ENCODE measurements around the gene RBM47.

Gene RBM47

DNA sequence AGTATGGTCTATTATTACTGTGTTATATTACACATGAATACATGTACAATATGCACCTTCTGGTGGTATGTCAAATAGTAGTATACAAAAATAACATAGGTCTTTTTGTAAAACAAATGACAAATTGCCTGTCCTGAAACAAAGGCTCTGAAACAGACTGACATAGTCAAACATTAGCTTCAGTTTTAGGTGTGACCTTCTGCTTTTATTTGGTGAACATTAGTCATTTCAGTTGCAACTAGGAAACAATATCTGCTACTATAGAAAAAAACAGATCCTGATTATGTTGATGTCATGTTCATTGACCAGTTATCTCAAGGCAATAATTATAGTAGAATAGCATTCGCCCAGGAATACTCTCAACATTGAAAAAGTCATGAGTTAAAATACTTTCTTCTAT, 171.6 kb downstream of the RBM47 start:
- TF ChIP-seq, protein P1, sequence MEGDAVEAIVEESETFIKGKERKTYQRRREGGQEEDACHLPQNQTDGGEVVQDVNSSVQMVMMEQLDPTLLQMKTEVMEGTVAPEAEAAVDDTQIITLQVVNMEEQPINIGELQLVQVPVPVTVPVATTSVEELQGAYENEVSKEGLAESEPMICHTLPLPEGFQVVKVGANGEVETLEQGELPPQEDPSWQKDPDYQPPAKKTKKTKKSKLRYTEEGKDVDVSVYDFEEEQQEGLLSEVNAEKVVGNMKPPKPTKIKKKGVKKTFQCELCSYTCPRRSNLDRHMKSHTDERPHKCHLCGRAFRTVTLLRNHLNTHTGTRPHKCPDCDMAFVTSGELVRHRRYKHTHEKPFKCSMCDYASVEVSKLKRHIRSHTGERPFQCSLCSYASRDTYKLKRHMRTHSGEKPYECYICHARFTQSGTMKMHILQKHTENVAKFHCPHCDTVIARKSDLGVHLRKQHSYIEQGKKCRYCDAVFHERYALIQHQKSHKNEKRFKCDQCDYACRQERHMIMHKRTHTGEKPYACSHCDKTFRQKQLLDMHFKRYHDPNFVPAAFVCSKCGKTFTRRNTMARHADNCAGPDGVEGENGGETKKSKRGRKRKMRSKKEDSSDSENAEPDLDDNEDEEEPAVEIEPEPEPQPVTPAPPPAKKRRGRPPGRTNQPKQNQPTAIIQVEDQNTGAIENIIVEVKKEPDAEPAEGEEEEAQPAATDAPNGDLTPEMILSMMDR (IDR thresholded peaks at IDR 0.05; ENCODE audit: low read depth, low read length): no peak
- TF ChIP-seq EZH2phosphoT487 (IDR thresholded peaks at IDR 0.05; ENCODE audit: low read depth): no peak

DNA sequence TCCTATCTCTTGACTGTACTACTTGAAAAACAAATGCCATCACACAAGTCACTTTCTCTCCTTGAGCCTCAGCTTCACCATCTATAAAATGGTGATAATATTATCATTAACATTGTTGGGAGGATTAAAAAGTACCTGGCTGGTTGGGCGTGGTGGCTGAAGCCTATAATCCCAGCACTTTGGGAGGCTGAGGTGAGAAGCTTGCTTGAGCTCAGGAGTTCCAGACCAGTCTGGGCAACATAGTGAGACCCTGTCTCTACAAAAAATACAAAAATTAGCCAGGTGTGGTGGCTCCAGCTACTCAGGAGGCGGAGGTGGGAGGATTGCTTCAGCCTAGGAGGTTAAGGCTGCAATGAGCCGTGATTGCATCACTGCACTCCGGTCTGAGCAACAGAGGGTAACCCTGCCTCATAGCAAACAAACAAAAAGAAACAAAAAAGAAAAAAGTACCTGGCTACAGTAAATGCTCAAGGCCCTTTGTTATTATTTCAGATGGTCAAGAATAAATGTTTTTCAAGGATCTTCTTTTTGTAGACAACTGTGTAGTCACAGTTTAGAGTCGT, 174.2 kb downstream of the RBM47 start:
- H3K4me2 ChIP-seq (ENCODE audit: low read length): no peak overlapping the region

More for the DNA sequence above, 171.6 kb downstream of the RBM47 start:
- H3K27ac ChIP-seq (ENCODE audit: low read length): no peak overlapping the region
- no peaks in the 10 kb centered on the region for H3K9me3 ChIP-seq (ENCODE audit: insufficient read depth, low read length)
- no peaks in the 10 kb centered on the region for H3K27me3 ChIP-seq (ENCODE audit: low read depth, low read length)
- H3K36me3 ChIP-seq (replicated peaks; ENCODE audit: low read depth, low read length): no peaks in the 10 kb centered on the region
- H3K4me2 ChIP-seq (ENCODE audit: low read length): no peak overlapping the region
- peaks cover 35% of the 10 kb centered on the region for H3K4me1 ChIP-seq (ENCODE audit: low read length)
- H3K9ac ChIP-seq (ENCODE audit: low read length): no peak overlapping the region
- no peak overlapping the region for H3K4me3 ChIP-seq (ENCODE audit: low read length)
- H4K20me1 ChIP-seq (ENCODE audit: insufficient read depth, low read length): no peaks in the 10 kb centered on the region
- H3K79me2 ChIP-seq (ENCODE audit: low read length): no peaks in the 10 kb centered on the region
- no peak overlapping the region for H2AFZ ChIP-seq (ENCODE audit: low read depth, low read length)

DNA sequence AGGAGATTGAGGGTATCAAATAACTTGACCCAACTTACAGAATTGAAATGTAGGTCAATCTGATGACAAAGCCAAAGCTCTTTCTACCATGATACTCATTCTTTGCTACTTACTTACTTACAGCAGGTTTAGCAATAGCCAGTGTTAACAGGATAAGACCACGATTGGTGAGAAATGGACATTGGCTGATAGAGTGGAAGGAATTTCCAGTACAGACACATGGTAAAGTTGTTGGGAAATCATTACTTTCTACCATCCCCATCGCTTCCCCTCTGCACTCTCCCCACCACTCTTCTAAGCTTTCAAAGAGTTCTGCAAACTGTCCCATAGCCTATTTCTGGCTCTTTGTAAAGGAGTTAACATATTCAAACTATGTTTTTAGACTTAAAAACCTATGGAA, 174.8 kb downstream of the RBM47 start:
- peaks cover 23% of the 10 kb centered on the region for H3K4me1 ChIP-seq (ENCODE audit: low read length)
- H3K9ac ChIP-seq (ENCODE audit: low read length): no peak overlapping the region
- no peak for TF ChIP-seq EZH2phosphoT487 (IDR thresholded peaks at IDR 0.05; ENCODE audit: low read depth)
- TF ChIP-seq, protein P1 (IDR thresholded peaks at IDR 0.05; ENCODE audit: low read depth, low read length): no peak
- H3K9me3 ChIP-seq (ENCODE audit: insufficient read depth, low read length): no peaks in the 10 kb centered on the region
- H4K20me1 ChIP-seq (ENCODE audit: insufficient read depth, low read length): no peaks in the 10 kb centered on the region
- no peaks in the 10 kb centered on the region for H3K27me3 ChIP-seq (ENCODE audit: low read depth, low read length)
- H3K79me2 ChIP-seq (ENCODE audit: low read length): no peaks in the 10 kb centered on the region
- H3K36me3 ChIP-seq (replicated peaks; ENCODE audit: low read depth, low read length): no peaks in the 10 kb centered on the region
- no peak overlapping the region for H3K27ac ChIP-seq (ENCODE audit: low read length)
- no peak overlapping the region for H2AFZ ChIP-seq (ENCODE audit: low read depth, low read length)
- H3K4me2 ChIP-seq (ENCODE audit: low read length): no peak overlapping the region
- no peak overlapping the region for H3K4me3 ChIP-seq (ENCODE audit: low read length)

More for the DNA sequence above, 174.2 kb downstream of the RBM47 start:
- Histone ChIP-seq H3K27ac (ENCODE audit: low read length) (no peak overlapping the region), H3K4me1 (ENCODE audit: low read length) (peaks cover 23% of the 10 kb centered on the region), H4K20me1 (ENCODE audit: insufficient read depth, low read length) (no peaks in the 10 kb centered on the region), H3K36me3 (replicated peaks; ENCODE audit: low read depth, low read length) (no peaks in the 10 kb centered on the region), H3K79me2 (ENCODE audit: low read length) (no peaks in the 10 kb centered on the region), H2AFZ (ENCODE audit: low read depth, low read length) (no peak overlapping the region), H3K4me3 (ENCODE audit: low read length) (no peak overlapping the region), H3K9me3 (ENCODE audit: insufficient read depth, low read length) (no peaks in the 10 kb centered on the region), H3K9ac (ENCODE audit: low read length) (no peak overlapping the region), H3K27me3 (ENCODE audit: low read depth, low read length) (no peaks in the 10 kb centered on the region)
- TF ChIP-seq EZH2phosphoT487 (IDR thresholded peaks at IDR 0.05; ENCODE audit: low read depth): no peak
- TF ChIP-seq, protein P1 (IDR thresholded peaks at IDR 0.05; ENCODE audit: low read depth, low read length): no peak

DNA sequence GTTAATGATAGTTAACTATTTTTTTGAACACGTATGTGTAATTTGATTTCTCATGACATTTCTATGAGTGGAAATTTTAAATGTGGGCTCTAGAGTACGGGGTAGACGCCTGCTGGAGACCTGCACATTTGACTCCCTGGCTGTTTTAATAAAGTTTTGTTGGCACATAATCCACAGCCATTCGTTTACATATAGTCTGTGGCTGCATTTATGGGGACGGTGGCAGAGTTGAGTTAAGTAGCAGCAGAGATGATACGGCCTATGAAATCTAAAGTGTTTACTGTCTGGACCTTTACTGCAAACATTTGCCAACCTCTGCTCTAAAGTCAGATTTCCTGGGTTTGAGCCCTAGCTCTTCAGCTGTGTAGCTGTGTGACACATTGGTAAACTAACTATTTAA, 175.8 kb downstream of the RBM47 start:
- Histone ChIP-seq H3K4me3 (ENCODE audit: low read length) (no peak overlapping the region), H3K9ac (ENCODE audit: low read length) (no peak overlapping the region), H3K4me2 (ENCODE audit: low read length) (no peak overlapping the region), H3K27ac (ENCODE audit: low read length) (no peak overlapping the region), H3K27me3 (ENCODE audit: low read depth, low read length) (no peaks in the 10 kb centered on the region), H2AFZ (ENCODE audit: low read depth, low read length) (no peak overlapping the region), H4K20me1 (ENCODE audit: insufficient read depth, low read length) (no peaks in the 10 kb centered on the region), H3K36me3 (replicated peaks; ENCODE audit: low read depth, low read length) (no peaks in the 10 kb centered on the region), H3K9me3 (ENCODE audit: insufficient read depth, low read length) (no peaks in the 10 kb centered on the region), H3K79me2 (ENCODE audit: low read length) (no peaks in the 10 kb centered on the region), H3K4me1 (ENCODE audit: low read length) (peaks cover 23% of the 10 kb centered on the region)
- TF ChIP-seq, protein P1 (IDR thresholded peaks at IDR 0.05; ENCODE audit: low read depth, low read length): no peak
- no peak for TF ChIP-seq EZH2phosphoT487 (IDR thresholded peaks at IDR 0.05; ENCODE audit: low read depth)
